ENCODE data around the gene ELF2. TPM values are rescaled to one million over a fixed set of nuclear protein-coding genes. Genes with fewer than 3 reads are reported as not detected.

Gene ELF2
- total RNA-seq (2021), result 44.6 to 49.0 TPM (median 44.9 TPM) in 3 replicates
- Bru-seq, nascent RNA, result percentile 89 among the genes with signal in this experiment
- long read RNA-seq, experiment 1, full-length matches to known transcripts, result 55 of 118 reads
- long read RNA-seq, experiment 1, partial matches to known transcripts, result 8 of 118 reads
- long read RNA-seq, experiment 1, other reads (novel, unspliced or antisense), result 55 of 118 reads
- long read RNA-seq, experiment 2, full-length matches to known transcripts, result 6 of 42 reads
- long read RNA-seq, experiment 2, partial matches to known transcripts, result 7 of 42 reads
- long read RNA-seq, experiment 2, other reads (novel, unspliced or antisense), result 29 of 42 reads
- long read RNA-seq, experiment 3, partial matches to known transcripts, result 2 of 6 reads
- long read RNA-seq, experiment 3, other reads (novel, unspliced or antisense), result 3 of 6 reads

GRCh38 chr4:139177049-139177868 is at the start of gene ELF2:
TSS of gene ELF2 (minus strand) at chr4:139177218. CDS start at chr4:139137701, 39,517 bp downstream.
- H3K36me3 Mint-ChIP-seq, result no peaks in the 10 kb centered on the region
- CTCF ChIA-PET, result interaction anchor here (0.9 to 5.6 kb wide), 7 partner anchors 18 to 306 kb away, joined by 3 to 40 read pairs (median 4); partner anchors contain the start of gene NAA15
- H3K27me3 Mint-ChIP-seq (ENCODE audit: low read depth), result peaks cover 19% of the 10 kb centered on the region
- POLR2A ChIA-PET, result interaction anchor here (0.5 to 4.9 kb wide), 20 partner anchors 10 to 516 kb away, joined by 3 to 59 read pairs (median 4); partner anchors contain the start of genes MGARP, NAA15 and NDUFC1
- peak within 1 kb of the TSS; percentile 97 for H3K4me3 Mint-ChIP-seq
- peak within 1 kb of the TSS; percentile 98 for H3K27ac Mint-ChIP-seq
- no peaks in the 10 kb centered on the region for H3K9me3 Mint-ChIP-seq
- peaks cover 39% of the 10 kb centered on the region for H3K4me1 Mint-ChIP-seq
- ATAC-seq (peak; percentile 23), DNase-seq (ENCODE audit: low spot score) (peak; percentile 88)
- 0 out of 2 replicates have a peak, but pooled peaks have one; percentile 11 for TF ChIP-seq ZBTB43 (CRISPR knock-in tag; IDR thresholded peaks at IDR 0.05)
- 0 out of 2 replicates have a peak, but pooled peaks have one; percentile 33 for TF ChIP-seq RELA (CRISPR knock-in tag; IDR thresholded peaks at IDR 0.05; ENCODE audit: borderline replicate concordance)
- no peak for TF ChIP-seq IRF1 (CRISPR knock-in tag; IDR thresholded peaks at IDR 0.05)

GRCh38 chr4:139223682-139224317 is 46.8 kb upstream of the ELF2 start:
- ATAC-seq, result no peak
- TF ChIP-seq ZNF232 (CRISPR knock-in tag; IDR thresholded peaks at IDR 0.05) (no peak), IRF1 (CRISPR knock-in tag; IDR thresholded peaks at IDR 0.05) (no peak), CBFB (CRISPR knock-in tag; IDR thresholded peaks at IDR 0.05; ENCODE audit: low read depth) (no peak)
- ChIA-PET POLR2A (no interaction called here), CTCF (interaction anchor here (1.0 to 1.5 kb wide), 4 partner anchors 57 to 230 kb away, joined by 3 to 4 read pairs (median 4); partner anchors contain the start of genes MGARP and RAB33B)
- Mint-ChIP-seq H3K9me3 (no peaks in the 10 kb centered on the region), H3K4me3 (no peak overlapping the region), H3K36me3 (no peaks in the 10 kb centered on the region), H3K27me3 (ENCODE audit: low read depth) (no peaks in the 10 kb centered on the region; the same call in 1 of the 2 replicates), H3K4me1 (no peaks in the 10 kb centered on the region), H3K27ac (no peak overlapping the region)
- DNase-seq (ENCODE audit: low spot score), result no peak

GRCh38 chr4:139222215-139222614 is 45.2 kb upstream of the ELF2 start:
- Mint-ChIP-seq H3K27me3 (ENCODE audit: low read depth) (no peaks in the 10 kb centered on the region; the same call in 1 of the 2 replicates), H3K27ac (no peak overlapping the region), H3K4me1 (no peaks in the 10 kb centered on the region), H3K36me3 (no peaks in the 10 kb centered on the region), H3K9me3 (no peaks in the 10 kb centered on the region), H3K4me3 (no peak overlapping the region)
- CTCF ChIA-PET, result interaction anchor here (1.0 kb wide), 1 partner anchor 192 kb away, joined by 3 read pairs; no protein-coding TSS in a partner anchor
- DNase-seq (ENCODE audit: low spot score) (no peak), ATAC-seq (no peak)
- TF ChIP-seq GABPB1 (CRISPR knock-in tag; IDR thresholded peaks at IDR 0.05), result no peak
- POLR2A ChIA-PET, result no interaction called here

GRCh38 chr4:139221687-139222086 is 44.7 kb upstream of the ELF2 start:
- ChIA-PET CTCF (interaction anchor here (1.0 kb wide), 1 partner anchor 191 kb away, joined by 3 read pairs; no protein-coding TSS in a partner anchor), POLR2A (no interaction called here)
- DNase-seq (ENCODE audit: low spot score) (no peak), ATAC-seq (no peak)
- H3K27ac Mint-ChIP-seq, result no peak overlapping the region
- H3K4me3 Mint-ChIP-seq, result no peak overlapping the region
- H3K9me3 Mint-ChIP-seq, result no peaks in the 10 kb centered on the region
- H3K36me3 Mint-ChIP-seq, result no peaks in the 10 kb centered on the region
- H3K4me1 Mint-ChIP-seq, result no peaks in the 10 kb centered on the region
- H3K27me3 Mint-ChIP-seq (ENCODE audit: low read depth), result no peaks in the 10 kb centered on the region; the same call in 1 of the 2 replicates
- TF ChIP-seq ATF1 (CRISPR knock-in tag; IDR thresholded peaks at IDR 0.05) (no peak), PREB (CRISPR knock-in tag; IDR thresholded peaks at IDR 0.05; ENCODE audit: borderline replicate concordance) (no peak), ESRRA (CRISPR knock-in tag; IDR thresholded peaks at IDR 0.05; ENCODE audit: borderline replicate concordance) (no peak), ZNF219 (CRISPR knock-in tag; IDR thresholded peaks at IDR 0.05; ENCODE audit: borderline replicate concordance) (no peak), NFE2L1 (CRISPR knock-in tag; IDR thresholded peaks at IDR 0.05) (no peak), AR (CRISPR knock-in tag; IDR thresholded peaks at IDR 0.05) (no peak), CTCF (IDR thresholded peaks at IDR 0.05) (no peak), FOXP1 (CRISPR knock-in tag; IDR thresholded peaks at IDR 0.05; ENCODE audit: borderline replicate concordance) (no peak), SMAD3 (CRISPR knock-in tag; IDR thresholded peaks at IDR 0.05; ENCODE audit: borderline replicate concordance) (no peak)

All from WTC11 (cell line).